HG02970 (cell line): ENCODE measurements around the gene IRGQ.
"Not testable (repeated sequence)": the region's sequence is repeated elsewhere in the genome, so short reads cannot be mapped to it uniquely, and the experiment has no call there.

Experiments
- ATAC-seq: cut with Tn5 transposase; IDR thresholded peaks from one replicate; pipeline ENCODE4 v1.9.1; 2021; ENCODE audit warnings: mild to moderate bottlenecking, moderate library complexity, moderate number of reproducible peaks; ENCODE audit not compliant: unreplicated experiment, low FRiP score

The IRGQ gene

GRCh38 chr19:43625918-43626579 lies 30.1 kb upstream of the IRGQ start:
- no peak for ATAC-seq

DNA sequence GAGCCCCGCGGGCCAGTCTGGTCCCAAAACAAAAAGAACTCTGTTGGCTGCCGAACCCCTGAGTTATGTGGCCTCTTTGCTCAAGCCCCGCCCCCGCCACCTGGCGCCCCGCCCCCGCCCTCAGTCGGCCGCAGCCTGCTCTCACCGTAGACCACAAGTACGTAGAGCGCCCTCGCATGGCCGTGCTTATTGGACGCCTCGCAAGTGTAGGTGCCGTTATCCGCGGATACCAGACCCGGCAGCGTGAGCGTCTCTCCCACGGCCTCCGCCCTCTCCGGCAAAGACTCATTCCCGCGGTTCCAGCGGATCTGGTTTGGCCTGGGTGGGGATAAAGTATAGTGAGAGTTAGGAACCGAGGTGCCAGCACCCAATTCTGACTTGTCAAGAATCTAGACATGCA lies 29.0 kb upstream of the IRGQ start:
- ATAC-seq, result no peak

DNA sequence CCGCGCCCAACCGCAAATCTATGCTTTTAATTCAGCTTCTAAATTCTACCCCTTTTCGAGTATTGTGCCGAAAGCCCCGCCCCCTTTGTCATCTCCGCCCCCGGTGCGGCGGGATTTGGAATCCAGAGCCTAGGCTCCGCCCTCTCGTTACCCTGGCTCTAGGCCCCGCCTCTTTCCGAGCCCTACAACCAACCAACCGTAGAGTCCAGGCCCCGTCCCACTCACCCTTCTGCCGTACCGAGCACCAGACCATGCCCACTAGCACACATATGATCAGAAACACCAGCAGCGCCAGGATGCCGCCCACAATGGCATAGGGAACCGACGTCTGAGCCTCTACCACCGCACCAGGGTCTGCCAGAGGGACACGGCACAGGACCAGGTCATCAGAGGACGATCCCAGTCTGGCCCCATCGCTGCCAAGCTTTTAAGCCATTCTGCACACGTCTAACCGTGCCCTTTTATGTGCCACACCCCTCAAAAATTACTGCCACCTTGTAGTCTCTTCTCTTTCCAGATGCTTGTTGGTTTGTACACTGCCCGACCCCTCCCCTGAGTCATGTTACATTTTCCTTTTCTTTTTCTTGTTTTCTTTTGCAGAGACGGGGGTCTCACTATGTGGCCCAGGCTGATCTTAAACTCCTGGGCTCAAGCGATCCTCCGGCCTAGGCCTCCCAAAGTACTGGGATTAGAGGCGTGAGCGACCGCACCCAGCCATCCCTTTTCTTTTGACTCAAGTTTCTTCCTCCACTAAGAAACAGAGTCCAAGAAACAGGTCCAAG lies 28.1 kb upstream of the IRGQ start:
- no peak for ATAC-seq

DNA sequence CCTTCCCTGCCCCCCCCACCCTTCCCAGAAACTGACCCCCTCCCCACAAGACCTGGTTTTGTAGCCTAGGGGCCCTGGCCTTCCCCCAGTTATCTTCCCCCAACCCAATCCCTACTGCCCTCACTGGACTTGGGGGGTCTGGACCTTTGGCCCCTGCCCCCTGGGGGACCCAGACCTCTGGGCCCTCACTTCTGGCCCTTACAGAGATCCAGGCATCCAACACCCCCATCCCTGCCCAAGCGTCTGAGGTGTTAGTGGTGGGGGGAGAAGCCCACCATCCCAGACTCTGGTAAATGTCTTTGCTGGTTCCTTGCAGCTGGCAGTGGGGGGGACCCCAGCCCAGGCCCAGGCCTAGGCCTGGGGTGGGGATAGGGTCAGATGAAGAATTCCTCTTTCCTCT lies 27.0 kb upstream of the IRGQ start:
- ATAC-seq, result no peak

DNA sequence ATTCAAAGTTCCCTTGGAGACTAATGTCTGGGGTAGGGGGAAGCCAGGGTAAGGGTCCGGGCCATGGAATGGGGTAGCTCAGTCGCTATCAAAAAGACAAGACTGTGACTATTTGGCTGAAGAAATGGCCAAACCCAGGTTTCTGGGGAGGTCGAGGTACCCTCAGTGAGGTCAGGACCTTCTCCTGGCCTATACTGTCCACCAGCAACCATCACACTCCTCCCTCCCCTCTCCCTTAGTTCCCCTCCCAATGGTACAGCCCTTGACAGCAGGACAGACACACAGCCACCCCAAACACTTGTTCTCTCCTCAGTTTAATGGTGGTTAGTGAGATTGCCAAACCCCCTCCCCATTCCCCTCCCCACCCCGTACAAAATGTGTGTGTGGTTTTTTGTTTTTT lies 26.1 kb upstream of the IRGQ start:
- ATAC-seq, result no peak

DNA sequence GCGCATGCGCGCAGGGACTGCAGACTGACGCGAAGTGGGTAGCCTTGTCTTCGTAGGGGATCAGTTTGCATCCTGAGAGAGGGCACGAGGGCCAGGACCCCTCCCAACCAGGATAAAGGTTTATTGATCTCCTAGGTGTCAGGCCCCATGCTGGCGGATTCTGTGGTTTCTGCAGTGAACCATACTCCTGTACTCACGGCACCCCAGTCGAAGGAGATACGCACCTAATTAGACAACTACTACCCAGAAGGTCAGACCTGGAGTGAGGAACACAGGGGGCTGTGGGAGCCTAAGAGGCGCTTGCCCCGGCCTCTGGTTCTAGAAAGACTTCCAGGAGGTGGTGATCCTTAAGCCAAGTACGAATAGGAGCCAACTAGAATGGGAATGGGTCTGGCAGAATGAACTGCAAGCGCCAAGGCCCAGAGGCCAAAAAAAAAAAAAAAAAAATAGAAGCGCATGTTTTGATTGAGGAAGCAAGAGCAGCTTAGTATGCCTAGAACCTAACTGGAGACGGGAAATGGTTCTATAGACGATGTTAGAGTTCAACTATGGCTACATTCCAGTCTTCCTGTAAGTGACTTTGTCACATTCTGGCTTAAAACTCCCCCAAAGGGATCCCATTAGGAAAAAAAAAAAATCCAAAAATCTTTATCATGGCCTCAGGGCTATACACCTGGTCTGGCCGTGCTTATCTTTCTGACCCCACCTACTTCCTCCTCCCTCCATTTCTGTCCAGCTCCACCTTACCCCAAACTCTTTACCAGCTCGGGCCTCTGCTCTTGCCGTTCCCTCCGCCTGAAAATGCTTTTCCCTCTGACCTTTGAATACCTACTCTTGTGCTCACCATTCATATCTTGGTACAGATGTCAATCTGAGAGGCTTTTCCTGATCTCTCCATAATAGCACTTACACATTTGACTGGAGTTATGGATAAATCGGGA lies 24.4 kb upstream of the IRGQ start:
- no peak for ATAC-seq

DNA sequence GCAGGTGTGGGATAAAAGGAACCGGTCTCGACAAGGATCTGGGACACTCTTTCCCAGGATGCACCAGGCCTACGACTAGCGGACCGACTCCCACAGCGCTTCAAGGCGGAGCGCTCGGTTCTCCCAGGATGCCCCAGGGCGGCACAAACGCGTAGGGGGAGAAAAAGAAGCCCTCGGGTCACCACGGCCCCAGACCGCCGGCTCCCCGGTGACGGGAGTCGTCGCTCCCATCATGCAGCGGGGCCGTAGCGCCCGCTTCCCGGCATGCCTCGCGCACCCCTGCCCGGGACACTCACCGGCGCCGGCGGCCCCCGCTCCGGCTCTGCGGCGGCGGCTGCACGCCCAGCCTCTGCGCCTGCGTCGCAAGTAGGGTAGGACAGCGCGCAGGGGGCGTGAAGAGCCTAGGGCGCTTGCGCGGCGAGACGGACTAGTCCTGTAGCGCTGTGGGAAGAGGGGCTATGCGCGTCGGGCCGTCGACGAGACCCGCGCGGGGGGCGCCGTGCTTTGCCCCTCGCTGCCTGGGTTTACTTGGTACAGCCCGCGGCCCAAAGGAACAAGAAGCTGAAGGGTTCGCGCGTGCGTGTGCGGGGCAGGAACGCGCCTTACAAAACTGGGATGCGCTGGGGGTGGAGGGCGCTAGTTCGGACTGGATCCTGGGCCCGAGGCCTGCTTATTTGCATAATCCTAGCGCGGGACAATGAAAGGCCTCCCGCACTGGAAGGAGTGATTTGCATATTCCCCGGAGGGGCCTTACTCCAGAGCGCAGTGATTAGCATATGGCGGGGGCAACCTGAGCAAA lies 23.5 kb upstream of the IRGQ start, which contains the start of gene ZNF428:
Gene ZNF428, minus strand, starts transcription at position 368 of the 799 bp plus-strand sequence. CDS start 5,325 bp downstream, outside the sequence.
- ATAC-seq, result peak; percentile 74

GRCh38 chr19:43618921-43619261 lies 23.0 kb upstream of the IRGQ start:
- ATAC-seq, result no peak

DNA sequence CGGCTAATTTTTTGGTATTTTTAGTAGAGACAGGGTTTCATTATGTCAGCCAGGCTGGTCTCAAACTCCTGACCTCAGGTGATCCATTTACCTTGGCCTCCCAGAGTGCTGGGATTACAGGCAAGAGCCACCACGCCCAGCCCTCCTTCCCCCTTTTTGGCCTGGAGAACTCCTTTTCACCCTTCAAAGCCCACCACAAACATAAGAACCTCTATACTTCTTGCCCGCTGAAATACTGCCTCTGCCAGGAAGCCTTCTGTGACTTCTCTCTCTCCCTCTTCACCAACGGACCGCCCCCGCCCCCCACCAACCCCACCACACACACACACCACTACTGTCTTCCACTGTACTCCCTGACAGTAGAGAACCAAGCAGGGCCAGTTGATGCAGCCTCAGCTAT lies 21.0 kb upstream of the IRGQ start:
- ATAC-seq, result no peak

DNA sequence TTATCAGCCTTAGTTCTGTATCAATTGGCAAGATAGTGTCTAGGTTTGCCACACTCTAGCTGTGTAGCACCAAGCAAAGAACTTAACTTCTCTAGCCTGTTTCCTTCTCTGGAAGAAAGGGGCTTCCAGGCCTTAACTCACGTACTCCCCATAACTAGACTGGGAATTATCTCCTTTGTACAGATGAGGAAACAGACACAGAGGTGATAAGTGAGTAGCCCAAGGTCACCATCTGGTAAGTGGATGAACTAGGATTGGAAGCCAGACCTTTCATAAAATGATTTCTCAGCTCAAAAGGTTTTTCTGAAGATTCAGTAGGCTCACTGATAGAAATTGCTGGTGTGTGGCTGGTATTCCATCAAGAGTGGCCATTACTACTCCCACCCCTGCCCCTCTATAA lies 20.4 kb upstream of the IRGQ start:
- no peak for ATAC-seq

DNA sequence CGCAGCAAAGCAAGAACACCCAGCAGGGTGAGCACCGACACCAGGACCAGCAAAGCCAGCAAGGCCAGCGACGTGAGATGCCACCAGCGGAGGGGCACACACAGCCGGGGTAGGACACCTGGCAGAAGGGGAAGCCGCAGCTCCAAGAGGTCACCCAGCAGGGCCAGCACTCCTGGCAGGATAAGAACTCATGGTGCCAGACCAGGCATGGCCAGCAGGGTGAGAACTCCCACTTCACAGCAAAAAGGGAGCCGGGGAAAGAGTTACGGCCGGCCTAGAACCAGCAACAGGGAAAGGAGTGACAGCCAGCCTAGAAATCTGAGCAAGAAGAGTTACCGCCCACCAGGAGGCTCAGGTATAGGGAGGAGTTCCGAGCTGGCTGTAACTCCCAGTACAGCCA lies 16.4 kb upstream of the IRGQ start:
- no peak for ATAC-seq

- ATAC-seq, result no peak
Measured at GRCh38 chr19:43611788-43612187, 15.9 kb upstream of the IRGQ start, which contains the start of gene SRRM5. Gene SRRM5, plus strand, starts transcription at chr19:43612088. Its CDS starts 34 bp downstream, at chr19:43612122.

DNA sequence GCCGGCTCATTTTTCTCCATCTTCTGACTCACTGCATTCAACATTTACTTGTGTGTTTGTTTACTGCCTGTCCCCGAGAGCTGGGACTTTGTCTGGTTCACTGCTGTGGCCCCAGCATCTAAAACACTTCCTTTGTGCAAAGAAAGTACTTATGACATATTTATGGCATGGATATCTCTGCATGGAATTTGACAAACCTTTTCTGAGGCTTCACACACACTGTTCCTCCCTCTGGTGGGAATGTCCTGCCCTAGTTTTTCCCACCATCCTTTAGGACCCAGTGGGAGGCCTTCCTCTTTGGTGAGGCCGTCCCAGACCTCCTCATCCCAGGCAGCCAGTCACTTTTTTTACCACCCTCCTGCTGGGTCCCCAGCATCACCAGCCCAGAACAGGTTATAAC lies 14.6 kb upstream of the IRGQ start:
- no peak for ATAC-seq

DNA sequence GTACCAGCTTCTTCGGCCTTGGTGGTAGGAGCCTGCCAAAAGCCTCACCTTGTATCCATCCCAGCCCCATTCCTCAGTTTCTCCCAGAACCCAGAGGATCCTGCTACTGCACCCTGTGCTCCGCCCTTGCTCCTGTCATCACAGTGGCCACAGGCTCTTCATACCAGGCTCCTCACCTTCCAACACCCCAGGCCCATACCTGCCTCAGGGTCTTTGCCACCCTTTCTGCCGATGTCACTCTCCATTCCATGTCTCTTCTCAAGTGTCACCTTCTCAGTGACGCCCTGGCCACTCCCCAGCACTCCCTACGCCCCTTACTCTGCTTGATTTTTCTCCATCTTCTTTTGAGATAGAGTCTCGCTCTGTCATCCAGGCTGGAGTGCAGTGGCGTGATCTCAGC lies 13.9 kb upstream of the IRGQ start:
- no peak for ATAC-seq

GRCh38 chr19:43607238-43608205 lies 11.6 kb upstream of the IRGQ start:
- no peak for ATAC-seq

DNA sequence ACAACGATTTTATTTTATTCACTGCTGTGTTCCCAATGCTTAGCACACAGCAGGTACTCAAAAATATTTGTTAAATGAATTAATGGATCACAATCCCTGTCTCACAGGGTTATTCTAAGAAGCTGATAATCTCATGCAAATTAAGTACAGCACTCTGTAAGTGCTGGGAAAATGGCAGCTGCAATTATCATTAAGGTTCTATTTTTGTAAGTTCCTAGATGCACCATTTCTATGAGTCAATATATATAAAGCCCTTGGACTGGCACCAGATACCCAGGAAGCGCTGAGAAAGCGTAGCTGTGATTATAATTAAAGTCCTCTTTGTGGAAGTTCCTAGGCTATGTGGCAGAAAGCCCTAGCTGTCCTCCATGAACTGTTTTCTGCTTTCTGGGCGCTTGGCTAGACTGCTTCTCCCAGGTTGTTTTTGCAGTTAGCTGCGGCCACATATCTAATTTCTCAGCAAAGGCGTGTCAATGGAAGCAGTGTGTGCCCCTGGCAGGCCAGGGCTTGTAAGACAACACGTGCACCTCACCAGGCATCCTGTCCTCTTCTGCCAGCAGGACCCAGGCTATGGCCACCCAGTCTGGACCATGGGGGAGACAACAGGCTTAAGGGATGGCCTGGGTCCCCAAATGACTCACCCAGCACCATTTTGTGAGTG lies 10.8 kb upstream of the IRGQ start:
- no peak for ATAC-seq

DNA sequence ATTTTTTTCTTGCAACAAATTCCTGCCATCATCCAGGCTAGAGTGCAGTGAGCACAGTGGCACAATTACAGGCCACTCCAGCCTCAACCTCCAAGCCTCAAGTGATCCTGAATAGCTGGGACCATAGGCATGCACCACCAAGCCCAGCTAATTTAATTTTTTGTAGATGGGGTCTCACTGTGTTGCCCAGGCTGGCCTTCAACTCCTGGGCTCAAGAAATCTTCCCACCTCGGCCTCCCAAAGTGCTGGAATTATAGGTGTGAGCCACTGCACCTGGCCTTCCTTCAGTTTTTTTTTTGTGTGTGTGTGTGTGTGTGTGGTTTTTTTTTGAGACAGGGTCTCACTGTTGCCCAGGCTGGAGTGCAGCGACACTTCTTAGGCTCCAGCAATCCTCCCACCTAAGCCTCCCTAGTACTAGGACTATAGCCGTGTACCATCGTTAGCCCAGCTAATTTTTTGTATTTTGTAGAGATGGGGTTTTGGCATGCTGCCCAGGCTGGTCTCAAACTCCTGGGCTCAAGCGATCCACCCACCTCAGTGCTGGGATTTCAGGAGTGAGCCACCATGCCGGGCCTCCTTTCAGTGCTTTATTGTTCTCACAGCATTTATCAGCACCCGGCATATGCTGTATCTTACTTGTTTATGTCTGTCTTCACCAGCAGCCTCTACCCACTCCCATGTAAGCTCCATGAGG lies 10.1 kb upstream of the IRGQ start:
- ATAC-seq, result no peak

DNA sequence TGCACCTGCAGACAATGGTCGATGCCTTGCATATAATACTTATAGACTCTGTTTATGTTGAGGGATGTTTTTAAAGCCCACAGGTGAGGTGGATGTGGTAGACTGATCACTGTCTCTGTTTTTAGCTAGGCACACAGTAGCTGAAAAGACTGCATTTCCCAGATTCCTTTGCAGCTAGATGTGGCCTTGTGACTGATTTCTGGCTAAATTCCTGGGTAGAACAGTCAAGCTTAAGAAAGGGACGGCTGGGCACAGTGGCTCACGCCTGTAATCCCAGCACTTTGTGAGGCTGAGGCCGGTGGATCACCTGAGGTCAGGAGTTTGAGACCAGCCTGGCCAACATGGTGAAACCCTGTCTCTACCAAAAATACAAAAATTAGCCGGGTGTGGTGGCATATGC lies 4.4 kb upstream of the IRGQ start:
- not testable (repeated sequence) for ATAC-seq
